IPS DF 6.9 (cell line): ENCODE measurements around the gene RECQL5.

Experiments used
- DNase-seq: peaks from one replicate; pipeline ENCODE4 v3.0.0-alpha.2; 2013; ENCODE audit warnings: low read depth, low spot score
- H3K27ac ChIP-seq: one replicate; pipeline ENCODE4 v1.5.1; 2013; ENCODE audit warnings: low read length, control low read depth
- H3K27me3 ChIP-seq: 2 replicates; pipeline ENCODE4 v1.6.1; 2013; ENCODE audit warnings: mild to moderate bottlenecking, low read length; ENCODE audit not compliant: control insufficient read depth, insufficient read depth
- H3K36me3 ChIP-seq: 2 replicates; pipeline ENCODE4 v1.6.1; 2013; ENCODE audit warnings: low read length; ENCODE audit not compliant: control insufficient read depth, insufficient read depth
- H3K4me1 ChIP-seq: 2 replicates; pipeline ENCODE4 v1.6.1; 2013; ENCODE audit warnings: low read length; ENCODE audit not compliant: control insufficient read depth, insufficient read depth
- H3K4me3 ChIP-seq: 2 replicates; pipeline ENCODE4 v1.5.1; 2013; ENCODE audit warnings: mild to moderate bottlenecking, low read length
- H3K9me3 ChIP-seq: 2 replicates; pipeline ENCODE4 v1.6.1; 2013; ENCODE audit warnings: low read length, inconsistent platforms; ENCODE audit not compliant: control insufficient read depth, insufficient read depth
- WGBS: extraction: QIAGEN DNeasy Blood & Tissue Kit; methylation state at CpG from one replicate; pipeline ENCODE4 v1.1.7; 2013; ENCODE audit warnings: mixed read lengths, missing lambda C conversion rate; ENCODE audit not compliant: insufficient read length, insufficient coverage; 5-methylcytosine and 5-hydroxymethylcytosine counted together

The RECQL5 gene

DNA sequence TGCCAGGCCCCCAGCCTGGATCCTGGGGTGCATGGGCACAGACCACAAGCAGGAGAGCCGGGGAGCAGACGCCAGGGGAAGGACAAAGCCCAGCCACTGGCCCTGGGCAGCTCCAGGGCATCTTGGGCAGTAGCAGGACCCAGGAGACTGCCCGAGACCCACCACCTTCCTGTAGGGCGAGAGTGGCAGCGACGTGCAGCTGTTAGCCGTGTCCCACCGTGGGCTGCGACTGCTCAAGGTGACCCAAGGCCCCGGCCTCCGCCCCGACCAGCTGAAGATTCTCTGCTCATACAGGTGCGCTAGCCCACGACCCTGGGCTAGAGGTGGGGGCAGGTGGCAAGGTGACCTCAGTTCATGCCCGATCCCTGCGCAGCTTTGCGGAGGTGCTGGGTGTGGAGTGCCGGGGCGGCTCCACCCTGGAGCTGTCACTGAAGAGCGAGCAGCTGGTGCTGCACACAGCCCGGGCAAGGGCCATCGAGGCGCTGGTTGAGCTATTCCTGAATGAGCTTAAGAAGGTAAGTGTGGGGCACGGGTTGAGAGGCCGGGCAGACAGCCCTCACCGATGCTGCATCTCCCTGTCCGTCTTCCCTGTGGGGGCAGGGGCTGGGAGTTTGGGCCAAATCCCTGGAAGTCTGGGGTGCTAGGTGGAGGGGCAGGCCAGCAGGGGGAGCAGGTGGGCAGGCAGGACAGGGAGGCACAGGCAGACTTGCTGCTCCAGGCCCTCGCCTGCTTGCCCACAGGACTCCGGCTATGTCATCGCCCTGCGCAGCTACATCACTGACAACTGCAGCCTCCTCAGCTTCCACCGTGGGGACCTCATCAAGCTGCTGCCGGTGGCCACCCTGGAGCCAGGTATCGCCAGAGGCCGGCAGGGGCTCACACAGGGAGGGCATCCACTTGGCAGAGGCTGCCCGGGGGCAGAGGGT is 47.2 kb downstream of the RECQL5 start:
- H3K4me3 ChIP-seq, result no peak overlapping the region; the same call in 1 of the 2 replicates
- no peak overlapping the region for H3K27ac ChIP-seq
- H3K4me1 ChIP-seq, result no peaks in the 10 kb centered on the region
- no CpG with 5 or more reads among the region's 36 CpGs for WGBS
- H3K36me3 ChIP-seq, result no peaks in the 10 kb centered on the region; the same call in 1 of the 2 replicates
- no peak for DNase-seq
- no peaks in the 10 kb centered on the region for H3K27me3 ChIP-seq
- no peaks in the 10 kb centered on the region for H3K9me3 ChIP-seq

DNA sequence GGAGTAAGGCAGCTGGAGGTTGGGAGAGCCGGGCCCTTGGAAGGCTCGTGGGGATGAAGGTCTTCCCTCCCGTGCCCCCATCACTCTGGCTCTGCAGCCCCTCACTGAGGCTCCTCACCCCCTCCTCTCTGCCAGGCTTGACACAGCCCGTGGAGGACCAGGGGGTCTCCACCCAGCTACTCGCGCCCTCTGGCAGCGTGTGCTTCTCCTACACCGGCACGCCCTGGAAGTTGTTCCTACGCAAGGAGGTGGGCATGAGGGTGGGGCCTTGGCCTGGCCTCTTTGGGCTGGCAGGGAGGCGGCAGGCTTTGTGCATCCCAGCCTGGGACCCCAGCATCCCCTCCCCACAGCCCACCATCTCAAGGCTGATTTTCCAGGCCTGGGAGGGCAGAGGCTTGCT is 49.3 kb downstream of the RECQL5 start:
- DNase-seq, result no peak
- no peaks in the 10 kb centered on the region for H3K4me1 ChIP-seq

DNA sequence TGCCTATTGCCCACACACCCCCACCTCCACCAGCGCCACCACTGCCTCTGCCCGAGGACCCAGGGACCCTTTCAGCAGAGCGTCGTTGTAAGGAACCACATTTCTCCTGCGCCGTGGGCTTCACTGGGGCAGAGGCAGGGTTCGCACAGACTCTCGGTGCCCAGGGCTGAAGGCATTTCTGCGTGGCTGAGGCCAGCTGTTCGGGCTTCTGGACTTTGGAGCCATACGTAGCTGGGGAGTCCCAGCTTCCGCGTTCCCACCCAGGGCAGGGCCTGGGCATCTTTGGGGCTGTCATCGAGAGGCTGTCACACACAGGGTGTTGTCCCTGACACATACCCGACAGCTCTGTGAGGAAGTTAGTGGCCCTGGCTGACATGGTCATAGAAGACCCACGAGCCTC is 49.7 kb downstream of the RECQL5 start:
- Histone ChIP-seq H3K27me3 (no peaks in the 10 kb centered on the region), H3K9me3 (no peaks in the 10 kb centered on the region), H3K27ac (no peak overlapping the region)

More for the DNA sequence above, 49.3 kb downstream of the RECQL5 start:
- H3K36me3 ChIP-seq, result no peaks in the 10 kb centered on the region; the same call in 1 of the 2 replicates
- no CpG with 5 or more reads among the region's 11 CpGs for whole genome bisulfite sequencing
- H3K27me3 ChIP-seq, result no peaks in the 10 kb centered on the region
- no peaks in the 10 kb centered on the region for H3K9me3 ChIP-seq
- H3K4me3 ChIP-seq, result no peak overlapping the region
- H3K27ac ChIP-seq, result no peak overlapping the region

DNA sequence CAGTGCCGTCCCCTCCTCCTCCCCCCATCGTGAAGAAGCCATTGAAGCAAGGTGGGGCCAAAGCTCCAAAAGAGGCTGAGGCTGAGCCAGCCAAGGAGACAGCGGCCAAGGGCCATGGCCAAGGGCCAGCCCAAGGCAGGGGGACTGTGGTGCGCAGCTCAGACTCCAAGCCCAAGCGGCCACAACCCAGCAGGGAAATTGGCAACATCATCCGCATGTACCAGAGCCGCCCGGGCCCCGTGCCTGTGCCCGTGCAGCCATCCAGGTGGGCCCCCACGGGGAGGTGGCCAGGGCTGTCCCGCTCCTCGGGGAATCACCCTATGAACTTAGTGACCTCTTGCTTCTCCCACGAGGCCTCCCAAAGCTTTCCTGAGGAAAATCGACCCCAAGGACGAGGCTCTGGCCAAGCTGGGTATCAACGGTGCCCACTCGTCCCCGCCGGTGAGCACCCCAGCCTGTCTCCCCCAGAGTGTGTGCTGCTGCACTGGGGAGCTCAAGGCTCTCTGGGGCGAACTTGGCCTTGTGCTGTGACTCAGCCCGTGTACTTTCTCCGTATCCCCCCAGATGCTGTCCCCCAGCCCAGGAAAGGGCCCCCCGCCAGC is 50.3 kb downstream of the RECQL5 start:
- no peaks in the 10 kb centered on the region for H3K4me1 ChIP-seq
- WGBS, result no CpG with 5 or more reads among the region's 24 CpGs
- no peaks in the 10 kb centered on the region for H3K9me3 ChIP-seq
- H3K27ac ChIP-seq, result no peak overlapping the region
- no peaks in the 10 kb centered on the region; the same call in 1 of the 2 replicates for H3K36me3 ChIP-seq
- H3K27me3 ChIP-seq, result no peaks in the 10 kb centered on the region
- no peak overlapping the region for H3K4me3 ChIP-seq
- no peak for DNase-seq

More for the DNA sequence above, 49.7 kb downstream of the RECQL5 start:
- DNase-seq, result no peak
- H3K4me3 ChIP-seq, result no peak overlapping the region
- H3K36me3 ChIP-seq, result no peaks in the 10 kb centered on the region; the same call in 1 of the 2 replicates
- no CpG with 5 or more reads among the region's 16 CpGs for WGBS
- H3K4me1 ChIP-seq, result no peaks in the 10 kb centered on the region

DNA sequence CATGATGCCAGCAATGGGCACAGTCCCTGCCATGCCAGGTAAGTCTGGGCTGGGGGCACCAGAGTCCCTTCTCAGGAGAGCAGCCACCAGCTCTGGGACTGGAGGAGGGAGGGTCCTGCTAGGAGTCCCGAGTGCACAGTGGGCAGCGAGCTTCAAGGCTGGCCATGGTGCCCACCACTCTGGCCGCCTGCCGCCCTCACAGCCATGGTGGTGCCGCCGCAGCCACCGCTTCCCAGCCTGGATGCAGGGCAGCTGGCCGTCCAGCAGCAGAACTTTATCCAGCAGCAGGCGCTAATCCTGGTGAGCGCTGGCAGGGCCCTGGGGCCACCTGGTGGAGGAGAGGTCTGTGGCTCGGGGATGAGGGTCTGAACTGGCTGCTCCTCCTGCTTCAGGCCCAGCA is 51.7 kb downstream of the RECQL5 start:
- Histone ChIP-seq H3K36me3 (no peaks in the 10 kb centered on the region; the same call in 1 of the 2 replicates), H3K4me1 (no peaks in the 10 kb centered on the region), H3K27ac (no peak overlapping the region), H3K9me3 (no peaks in the 10 kb centered on the region), H3K27me3 (no peaks in the 10 kb centered on the region), H3K4me3 (no peak overlapping the region)
- DNase-seq, result no peak
- WGBS, result no CpG with 5 or more reads among the region's 11 CpGs

DNA sequence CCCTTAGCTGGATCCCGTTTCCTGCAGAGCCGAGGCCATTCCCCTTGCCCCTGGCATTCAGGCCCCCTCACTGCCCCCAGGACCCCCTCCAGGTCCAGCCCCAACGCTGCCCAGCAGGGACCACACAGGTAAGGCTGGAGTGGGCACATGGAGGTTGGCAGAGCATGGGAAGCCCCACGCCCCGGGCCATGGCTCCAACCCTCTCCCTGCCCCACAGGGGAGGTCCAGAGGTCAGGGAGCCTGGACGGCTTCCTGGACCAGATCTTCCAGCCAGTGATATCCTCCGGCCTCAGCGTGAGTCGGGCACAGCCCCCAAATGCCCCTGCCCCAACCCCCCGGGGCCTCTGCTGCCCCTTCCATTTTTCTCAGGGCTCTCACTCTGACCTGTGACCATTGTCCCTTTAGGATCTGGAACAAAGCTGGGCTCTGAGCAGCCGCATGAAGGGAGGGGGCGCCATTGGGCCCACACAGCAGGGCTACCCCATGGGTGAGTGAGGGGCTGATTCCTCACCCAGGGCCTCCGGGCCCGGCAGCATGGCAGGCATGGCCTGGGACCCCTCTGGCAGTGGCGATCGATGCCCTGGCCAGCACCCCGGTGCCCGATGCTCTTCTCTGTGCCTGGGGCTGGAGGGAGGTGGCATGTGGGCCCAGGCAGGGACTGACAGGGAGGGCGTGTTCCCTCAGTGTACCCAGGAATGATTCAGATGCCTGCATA is 52.2 kb downstream of the RECQL5 start:
- no CpG with 5 or more reads among the region's 19 CpGs for WGBS
- no peak overlapping the region for H3K4me3 ChIP-seq
- no peak overlapping the region for H3K27ac ChIP-seq
- H3K4me1 ChIP-seq, result no peaks in the 10 kb centered on the region
- no peaks in the 10 kb centered on the region; the same call in 1 of the 2 replicates for H3K36me3 ChIP-seq
- DNase-seq, result no peak
- no peaks in the 10 kb centered on the region for H3K9me3 ChIP-seq
- H3K27me3 ChIP-seq, result no peaks in the 10 kb centered on the region

DNA sequence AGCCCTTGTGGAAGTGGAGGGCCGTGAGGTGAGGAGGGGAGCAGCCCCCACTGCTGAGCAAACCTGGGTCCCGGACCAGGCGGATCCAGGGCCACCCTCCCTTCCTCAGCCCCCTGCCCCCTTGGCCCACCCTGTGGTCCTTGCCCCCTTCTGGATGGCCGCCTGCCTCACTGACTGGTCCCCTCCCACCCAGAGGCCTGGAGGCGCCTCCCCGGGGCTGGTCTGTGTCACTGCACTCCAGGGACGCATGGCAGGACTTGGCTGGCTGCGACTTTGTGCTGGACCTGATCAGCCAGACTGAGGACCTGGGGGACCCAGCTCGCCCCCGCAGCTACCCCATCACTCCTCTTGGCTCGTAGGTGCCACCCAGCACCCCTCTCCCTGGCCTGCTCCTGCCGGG is 52.9 kb downstream of the RECQL5 start:
- no peaks in the 10 kb centered on the region for H3K4me1 ChIP-seq
- WGBS, result no CpG with 5 or more reads among the region's 12 CpGs

DNA sequence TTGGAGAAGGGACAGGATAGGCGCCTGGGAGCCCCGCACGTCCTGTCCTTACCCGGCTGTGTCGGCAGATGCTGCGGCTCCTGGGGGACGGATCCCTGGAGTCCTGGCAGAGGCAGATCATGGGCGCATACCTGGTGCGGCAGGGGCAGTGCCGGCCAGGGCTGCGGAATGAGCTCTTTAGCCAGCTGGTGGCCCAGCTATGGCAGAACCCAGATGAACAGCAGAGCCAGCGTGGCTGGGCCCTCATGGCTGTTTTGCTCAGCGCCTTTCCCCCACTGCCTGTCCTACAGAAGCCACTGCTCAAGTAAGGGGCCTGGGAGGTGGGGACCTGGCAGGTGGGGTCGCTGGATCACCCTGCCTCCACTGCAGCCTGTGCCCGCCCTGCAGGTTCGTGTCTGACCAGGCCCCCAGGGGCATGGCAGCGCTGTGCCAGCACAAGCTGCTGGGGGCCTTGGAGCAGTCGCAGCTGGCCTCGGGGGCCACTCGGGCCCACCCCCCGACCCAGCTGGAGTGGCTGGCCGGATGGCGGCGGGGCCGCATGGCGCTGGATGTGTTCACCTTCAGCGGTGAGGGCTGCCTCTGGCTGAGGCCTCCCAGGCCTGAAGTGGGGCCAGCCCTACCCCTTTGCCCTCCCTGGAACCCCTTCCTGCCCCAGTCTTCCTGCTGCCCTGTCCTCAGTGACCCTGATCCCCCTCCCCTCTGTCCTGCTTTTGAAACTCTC is 53.9 kb downstream of the RECQL5 start:
- WGBS, result no CpG with 5 or more reads among the region's 27 CpGs
- H3K27ac ChIP-seq, result no peak overlapping the region

More for the DNA sequence above, 52.9 kb downstream of the RECQL5 start:
- no peak for DNase-seq
- H3K9me3 ChIP-seq, result no peaks in the 10 kb centered on the region
- no peak overlapping the region for H3K27ac ChIP-seq
- no peaks in the 10 kb centered on the region; the same call in 1 of the 2 replicates for H3K36me3 ChIP-seq
- no peaks in the 10 kb centered on the region for H3K27me3 ChIP-seq
- no peak overlapping the region for H3K4me3 ChIP-seq

DNA sequence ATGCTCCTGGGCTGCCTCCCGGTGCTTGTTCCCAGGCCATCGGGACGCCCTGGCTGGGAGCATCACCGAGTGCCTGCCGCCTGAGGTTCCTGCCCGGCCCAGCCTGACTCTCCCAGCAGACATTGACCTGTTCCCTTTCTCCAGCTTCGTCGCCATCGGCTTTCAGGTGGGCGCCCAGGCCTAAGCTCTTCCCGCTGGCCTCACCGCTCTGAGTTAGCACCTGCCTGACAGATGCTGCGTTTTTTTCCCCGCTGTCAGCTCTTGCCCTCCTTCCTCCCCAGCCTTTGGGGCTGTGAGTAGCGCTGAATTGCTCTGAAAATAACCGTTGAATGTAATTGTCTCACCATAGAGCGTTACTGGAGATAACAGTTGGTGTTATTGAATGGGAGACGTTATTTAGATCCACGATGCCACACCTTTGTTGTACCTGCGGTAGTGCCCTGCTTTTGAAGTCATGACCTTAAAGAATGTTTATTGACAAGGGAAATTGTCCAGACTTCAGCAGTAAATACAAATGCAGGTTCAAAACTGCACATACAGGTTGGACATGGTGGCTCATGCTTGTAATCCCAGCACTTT is 55.0 kb downstream of the RECQL5 start:
- Histone ChIP-seq H3K4me1 (no peaks in the 10 kb centered on the region), H3K9me3 (no peaks in the 10 kb centered on the region), H3K27ac (no peak overlapping the region), H3K4me3 (no peak overlapping the region), H3K27me3 (no peaks in the 10 kb centered on the region), H3K36me3 (no peaks in the 10 kb centered on the region; the same call in 1 of the 2 replicates)
- no peak for DNase-seq
- no CpG with 5 or more reads among the region's 20 CpGs for WGBS

More for the DNA sequence above, 53.9 kb downstream of the RECQL5 start:
- no peaks in the 10 kb centered on the region; the same call in 1 of the 2 replicates for H3K36me3 ChIP-seq
- H3K4me3 ChIP-seq, result no peak overlapping the region
- DNase-seq, result no peak
- H3K9me3 ChIP-seq, result no peaks in the 10 kb centered on the region
- no peaks in the 10 kb centered on the region for H3K4me1 ChIP-seq
- H3K27me3 ChIP-seq, result no peaks in the 10 kb centered on the region
